ENCODE data around the gene PFKFB1. TPM values are rescaled to one million over a fixed set of nuclear protein-coding genes. Genes with fewer than 3 reads are reported as not detected.

PFKFB1 gene
- total RNA-seq, 1 donor, result not detected

DNA sequence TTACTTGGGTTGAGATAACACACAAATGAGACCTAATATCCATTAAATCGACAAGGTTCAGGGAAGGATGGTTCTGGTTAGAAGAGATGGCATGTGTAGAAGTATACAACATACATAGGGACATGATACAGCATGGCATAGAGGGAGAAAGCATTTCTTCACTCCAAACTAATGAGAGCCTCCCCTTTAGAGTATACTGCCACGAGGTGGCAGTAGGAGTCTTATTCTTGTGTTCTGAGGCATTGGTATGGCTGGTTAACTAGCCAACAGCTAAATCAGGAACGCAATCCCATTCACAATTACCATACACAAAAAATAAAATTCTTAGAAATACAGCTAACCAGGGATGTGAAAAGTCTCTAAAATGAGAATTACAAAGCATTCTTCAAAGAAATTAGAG, 102.4 kb downstream of the PFKFB1 start:
- DNase-seq (ENCODE audit: insufficient read length, low spot score, missing footprints), result no peak
- H3K4me3 ChIP-seq (ENCODE audit: insufficient read depth, low read length), result no peak overlapping the region
- H3K79me2 ChIP-seq (ENCODE audit: insufficient read depth, low read length), result no peaks in the 10 kb centered on the region
- no peaks in the 10 kb centered on the region for H3K36me3 ChIP-seq (ENCODE audit: insufficient read depth, low read length)
- H3K4me1 ChIP-seq (ENCODE audit: insufficient read depth, low read length), result no peaks in the 10 kb centered on the region
- no peaks in the 10 kb centered on the region for H4K20me1 ChIP-seq (ENCODE audit: insufficient read depth, low read length)
- H3K27ac ChIP-seq (ENCODE audit: low read depth, low read length), result no peak overlapping the region
- H3K4me2 ChIP-seq (ENCODE audit: insufficient read depth, low read length), result no peak overlapping the region
- H2AFZ ChIP-seq (ENCODE audit: low read length), result no peak overlapping the region
- no peaks in the 10 kb centered on the region for H3K9me3 ChIP-seq (ENCODE audit: low read depth, low read length)
- H3K27me3 ChIP-seq (ENCODE audit: insufficient read depth, low read length), result no peaks in the 10 kb centered on the region
- TF ChIP-seq, protein P1, sequence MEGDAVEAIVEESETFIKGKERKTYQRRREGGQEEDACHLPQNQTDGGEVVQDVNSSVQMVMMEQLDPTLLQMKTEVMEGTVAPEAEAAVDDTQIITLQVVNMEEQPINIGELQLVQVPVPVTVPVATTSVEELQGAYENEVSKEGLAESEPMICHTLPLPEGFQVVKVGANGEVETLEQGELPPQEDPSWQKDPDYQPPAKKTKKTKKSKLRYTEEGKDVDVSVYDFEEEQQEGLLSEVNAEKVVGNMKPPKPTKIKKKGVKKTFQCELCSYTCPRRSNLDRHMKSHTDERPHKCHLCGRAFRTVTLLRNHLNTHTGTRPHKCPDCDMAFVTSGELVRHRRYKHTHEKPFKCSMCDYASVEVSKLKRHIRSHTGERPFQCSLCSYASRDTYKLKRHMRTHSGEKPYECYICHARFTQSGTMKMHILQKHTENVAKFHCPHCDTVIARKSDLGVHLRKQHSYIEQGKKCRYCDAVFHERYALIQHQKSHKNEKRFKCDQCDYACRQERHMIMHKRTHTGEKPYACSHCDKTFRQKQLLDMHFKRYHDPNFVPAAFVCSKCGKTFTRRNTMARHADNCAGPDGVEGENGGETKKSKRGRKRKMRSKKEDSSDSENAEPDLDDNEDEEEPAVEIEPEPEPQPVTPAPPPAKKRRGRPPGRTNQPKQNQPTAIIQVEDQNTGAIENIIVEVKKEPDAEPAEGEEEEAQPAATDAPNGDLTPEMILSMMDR (IDR thresholded peaks at IDR 0.05; ENCODE audit: extremely low read depth, low read depth, low read length), result peak; percentile 45

DNA sequence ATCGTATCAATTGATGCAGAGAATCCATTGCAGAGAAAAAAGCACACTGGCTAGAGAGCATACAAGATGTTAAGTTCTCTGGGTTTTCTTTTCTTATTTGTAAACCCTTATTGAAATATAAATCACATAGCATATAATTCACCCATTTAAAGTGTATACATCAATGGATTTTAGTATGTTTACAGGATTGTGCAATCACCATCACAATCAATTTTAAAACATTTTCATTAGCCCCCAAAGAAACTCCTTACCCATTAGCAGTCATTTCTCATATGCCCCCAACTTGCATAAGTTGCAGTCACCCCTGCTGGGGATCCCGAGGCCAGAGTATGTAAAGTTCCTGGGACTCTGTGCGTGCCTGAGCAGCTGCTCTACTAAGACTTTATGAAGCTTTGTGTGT, 108.2 kb downstream of the PFKFB1 start:
- no peaks in the 10 kb centered on the region for H3K9me3 ChIP-seq (ENCODE audit: low read depth, low read length)
- H3K4me2 ChIP-seq (ENCODE audit: insufficient read depth, low read length), result no peak overlapping the region
- DNase-seq (ENCODE audit: insufficient read length, low spot score, missing footprints), result no peak
- H3K27ac ChIP-seq (ENCODE audit: low read depth, low read length), result no peak overlapping the region
- no peaks in the 10 kb centered on the region for H3K4me1 ChIP-seq (ENCODE audit: insufficient read depth, low read length)
- TF ChIP-seq, protein P1 (IDR thresholded peaks at IDR 0.05; ENCODE audit: extremely low read depth, low read depth, low read length), result no peak
- H3K79me2 ChIP-seq (ENCODE audit: insufficient read depth, low read length), result no peaks in the 10 kb centered on the region
- no peaks in the 10 kb centered on the region for H3K36me3 ChIP-seq (ENCODE audit: insufficient read depth, low read length)
- H3K27me3 ChIP-seq (ENCODE audit: insufficient read depth, low read length), result no peaks in the 10 kb centered on the region
- H3K4me3 ChIP-seq (ENCODE audit: insufficient read depth, low read length), result no peak overlapping the region
- no peak overlapping the region for H2AFZ ChIP-seq (ENCODE audit: low read length)
- no peaks in the 10 kb centered on the region for H4K20me1 ChIP-seq (ENCODE audit: insufficient read depth, low read length)

Small RNAs within 50 kb of the gene (small RNA-seq; reads per million reads assigned to genes)
- not detected for gene RF00614

Other genes with a start within 250 kb of the PFKFB1 start
- gene ITIH6, start 195.9 kb downstream of the PFKFB1 start, total RNA-seq, result not detected in 2 replicates
- 200 and 207 TPM in 2 replicates for gene MAGED2, start 186.4 kb downstream of the PFKFB1 start, total RNA-seq
- gene TRO, start 73.4 kb downstream of the PFKFB1 start, total RNA-seq, result 22.4 and 25.6 TPM in 2 replicates
- 5.9 and 6.5 TPM in 2 replicates for gene APEX2, start 6.2 kb upstream of the PFKFB1 start, total RNA-seq
- not detected in 2 replicates for gene ALAS2, start 36.8 kb upstream of the PFKFB1 start, total RNA-seq
- gene PAGE2B, start 80.8 kb upstream of the PFKFB1 start, total RNA-seq, result not detected in 2 replicates
- gene PAGE2, start 94.8 kb upstream of the PFKFB1 start, total RNA-seq, result not detected in 2 replicates
- gene PAGE5, start 226.2 kb upstream of the PFKFB1 start, total RNA-seq, result not detected in 2 replicates